Osteocyte (in vitro differentiated cells): ENCODE data around the gene NUDT22. TPM values are rescaled to one million over a fixed set of nuclear protein-coding genes. Genes with fewer than 3 reads are reported as not detected.

Experiments
- DNase-seq: peaks from one replicate; pipeline ENCODE4 v3.0.0; 2021; ENCODE audit warnings: mixed read lengths; ENCODE audit not compliant: unreplicated experiment; ENCODE audit errors: extremely low spot score
- H3K27ac Mint-ChIP-seq: one replicate; pipeline ENCODE4 v1.8.0; 2021; ENCODE audit warnings: mild to moderate bottlenecking, mixed read lengths; ENCODE audit not compliant: unreplicated experiment
- H3K27me3 Mint-ChIP-seq: one replicate; pipeline ENCODE4 v1.8.0; 2021; ENCODE audit warnings: mixed read lengths; ENCODE audit not compliant: unreplicated experiment
- H3K36me3 Mint-ChIP-seq: one replicate; pipeline ENCODE4 v1.8.0; 2021; ENCODE audit warnings: mixed read lengths; ENCODE audit not compliant: unreplicated experiment
- H3K4me1 Mint-ChIP-seq: one replicate; pipeline ENCODE4 v1.8.0; 2021; ENCODE audit warnings: mixed read lengths; ENCODE audit not compliant: unreplicated experiment
- H3K4me3 Mint-ChIP-seq: one replicate; pipeline ENCODE4 v1.8.0; 2021; ENCODE audit warnings: mild to moderate bottlenecking, moderate library complexity, mixed read lengths; ENCODE audit not compliant: unreplicated experiment
- H3K9me3 Mint-ChIP-seq: one replicate; pipeline ENCODE4 v1.8.0; 2021; ENCODE audit warnings: mixed read lengths; ENCODE audit not compliant: unreplicated experiment
- total RNA-seq: library from RNA; stranded (reverse); gene quantifications from 2 replicates; pipeline ENCODE4 v1.2.1, GENCODE V29; 2021
- TF ChIP-seq, protein P1 (sequence below): fragments of 200-600 bp; sonication (generic); IDR thresholded peaks from 2 replicates; pipeline ENCODE4 v1.5.0; 2021; ENCODE audit warnings: antibody characterized with exemption, mild to moderate bottlenecking, moderate library complexity

NUDT22 gene
- total RNA-seq, 1 donor from 2014 or later, result 46.8 TPM

DNA sequence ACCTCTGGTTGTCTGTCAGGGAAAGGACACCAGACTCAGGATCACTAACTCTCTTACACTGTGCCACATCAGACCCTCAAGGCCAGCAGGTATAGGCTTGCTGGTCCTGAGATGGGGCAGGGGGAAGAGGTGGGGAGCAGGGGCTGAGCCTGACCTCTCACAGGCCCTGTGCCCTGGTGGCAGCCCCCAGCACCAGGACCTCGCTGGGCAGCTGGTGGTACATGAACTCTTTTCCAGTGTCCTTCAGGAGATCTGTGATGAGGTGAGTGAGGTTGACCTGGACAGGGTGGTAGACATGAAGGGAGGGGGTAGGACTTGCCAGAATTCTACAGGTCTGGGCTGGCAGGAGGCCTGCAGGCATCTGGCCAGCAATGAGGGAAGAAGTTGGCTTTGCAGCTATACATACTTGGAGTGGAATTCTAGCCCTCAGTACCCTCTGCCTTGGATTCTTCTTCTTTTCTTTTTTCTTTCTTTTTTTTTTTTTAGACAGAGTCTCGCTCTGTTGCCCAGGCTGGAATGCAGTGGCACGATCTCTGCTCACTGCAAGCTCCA lies 1.4 kb downstream of the NUDT22 start:
- Mint-ChIP-seq H3K4me3 (peak overlapping the region; percentile 81), H3K9me3 (no peaks in the 10 kb centered on the region), H3K27ac (peak overlapping the region; percentile 38), H3K4me1 (peaks cover 45% of the 10 kb centered on the region), H3K36me3 (no peaks in the 10 kb centered on the region), H3K27me3 (no peaks in the 10 kb centered on the region)
- DNase-seq, result no peak
- TF ChIP-seq, protein P1, sequence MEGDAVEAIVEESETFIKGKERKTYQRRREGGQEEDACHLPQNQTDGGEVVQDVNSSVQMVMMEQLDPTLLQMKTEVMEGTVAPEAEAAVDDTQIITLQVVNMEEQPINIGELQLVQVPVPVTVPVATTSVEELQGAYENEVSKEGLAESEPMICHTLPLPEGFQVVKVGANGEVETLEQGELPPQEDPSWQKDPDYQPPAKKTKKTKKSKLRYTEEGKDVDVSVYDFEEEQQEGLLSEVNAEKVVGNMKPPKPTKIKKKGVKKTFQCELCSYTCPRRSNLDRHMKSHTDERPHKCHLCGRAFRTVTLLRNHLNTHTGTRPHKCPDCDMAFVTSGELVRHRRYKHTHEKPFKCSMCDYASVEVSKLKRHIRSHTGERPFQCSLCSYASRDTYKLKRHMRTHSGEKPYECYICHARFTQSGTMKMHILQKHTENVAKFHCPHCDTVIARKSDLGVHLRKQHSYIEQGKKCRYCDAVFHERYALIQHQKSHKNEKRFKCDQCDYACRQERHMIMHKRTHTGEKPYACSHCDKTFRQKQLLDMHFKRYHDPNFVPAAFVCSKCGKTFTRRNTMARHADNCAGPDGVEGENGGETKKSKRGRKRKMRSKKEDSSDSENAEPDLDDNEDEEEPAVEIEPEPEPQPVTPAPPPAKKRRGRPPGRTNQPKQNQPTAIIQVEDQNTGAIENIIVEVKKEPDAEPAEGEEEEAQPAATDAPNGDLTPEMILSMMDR, result no peak

DNA sequence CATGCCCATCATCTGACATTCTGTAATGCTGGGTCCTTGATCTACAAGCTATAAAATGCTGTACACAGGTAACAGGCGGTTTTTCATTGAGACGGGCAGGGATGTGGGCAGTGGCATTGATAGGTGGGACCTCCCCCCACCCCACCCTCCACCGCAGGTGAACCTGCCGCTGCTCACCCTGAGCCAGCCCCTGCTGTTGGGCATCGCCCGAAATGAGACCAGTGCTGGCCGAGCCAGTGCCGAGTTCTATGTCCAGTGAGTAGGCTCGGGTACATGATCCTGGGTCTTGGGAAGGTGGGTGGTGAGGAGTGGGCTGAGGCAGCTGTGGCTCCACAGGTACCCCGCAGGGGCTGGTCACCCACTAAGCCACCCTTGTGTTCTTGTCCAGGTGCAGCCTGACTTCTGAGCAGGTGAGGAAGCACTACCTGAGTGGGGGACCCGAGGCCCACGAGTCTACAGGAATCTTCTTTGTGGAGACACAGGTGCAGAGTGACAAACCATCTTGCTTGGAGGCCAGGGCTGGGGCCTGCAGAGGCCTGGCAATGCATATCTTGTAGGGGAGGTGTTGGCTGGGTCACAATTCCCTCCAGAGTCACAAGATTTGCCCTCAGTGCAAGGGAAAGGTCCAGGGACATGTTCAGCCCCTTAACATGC lies 3.1 kb downstream of the NUDT22 start:
- Mint-ChIP-seq H3K36me3 (no peaks in the 10 kb centered on the region), H3K4me3 (peak overlapping the region; percentile 80), H3K27ac (peak overlapping the region; percentile 87), H3K27me3 (no peaks in the 10 kb centered on the region), H3K9me3 (no peaks in the 10 kb centered on the region), H3K4me1 (peaks cover 54% of the 10 kb centered on the region)
- TF ChIP-seq, protein P1, result no peak
- no peak for DNase-seq

DNA sequence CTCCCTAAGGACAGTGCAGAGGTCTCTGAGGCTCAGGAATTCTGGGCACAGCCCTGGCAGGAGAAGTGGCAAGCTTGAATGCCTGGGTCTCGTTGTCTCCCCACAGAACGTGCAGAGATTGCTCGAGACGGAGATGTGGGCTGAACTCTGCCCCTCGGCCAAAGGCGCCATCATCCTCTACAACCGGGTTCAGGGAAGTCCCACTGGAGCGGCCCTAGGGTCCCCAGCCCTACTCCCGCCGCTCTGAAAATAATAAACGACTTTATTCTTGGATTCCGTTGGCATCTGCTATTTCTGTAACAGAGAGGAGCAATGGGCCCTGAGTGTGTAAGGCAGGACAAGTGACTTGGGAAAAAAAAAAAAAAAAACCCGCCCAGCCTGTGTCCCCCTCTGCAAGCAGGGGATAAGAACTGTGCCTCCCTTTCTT lies 3.7 kb downstream of the NUDT22 start:
- Mint-ChIP-seq H3K4me3 (peak overlapping the region; percentile 80), H3K4me1 (peaks cover 53% of the 10 kb centered on the region), H3K36me3 (no peaks in the 10 kb centered on the region), H3K27me3 (no peaks in the 10 kb centered on the region), H3K9me3 (no peaks in the 10 kb centered on the region), H3K27ac (peak overlapping the region; percentile 87)
- TF ChIP-seq, protein P1, result no peak
- no peak for DNase-seq

DNA sequence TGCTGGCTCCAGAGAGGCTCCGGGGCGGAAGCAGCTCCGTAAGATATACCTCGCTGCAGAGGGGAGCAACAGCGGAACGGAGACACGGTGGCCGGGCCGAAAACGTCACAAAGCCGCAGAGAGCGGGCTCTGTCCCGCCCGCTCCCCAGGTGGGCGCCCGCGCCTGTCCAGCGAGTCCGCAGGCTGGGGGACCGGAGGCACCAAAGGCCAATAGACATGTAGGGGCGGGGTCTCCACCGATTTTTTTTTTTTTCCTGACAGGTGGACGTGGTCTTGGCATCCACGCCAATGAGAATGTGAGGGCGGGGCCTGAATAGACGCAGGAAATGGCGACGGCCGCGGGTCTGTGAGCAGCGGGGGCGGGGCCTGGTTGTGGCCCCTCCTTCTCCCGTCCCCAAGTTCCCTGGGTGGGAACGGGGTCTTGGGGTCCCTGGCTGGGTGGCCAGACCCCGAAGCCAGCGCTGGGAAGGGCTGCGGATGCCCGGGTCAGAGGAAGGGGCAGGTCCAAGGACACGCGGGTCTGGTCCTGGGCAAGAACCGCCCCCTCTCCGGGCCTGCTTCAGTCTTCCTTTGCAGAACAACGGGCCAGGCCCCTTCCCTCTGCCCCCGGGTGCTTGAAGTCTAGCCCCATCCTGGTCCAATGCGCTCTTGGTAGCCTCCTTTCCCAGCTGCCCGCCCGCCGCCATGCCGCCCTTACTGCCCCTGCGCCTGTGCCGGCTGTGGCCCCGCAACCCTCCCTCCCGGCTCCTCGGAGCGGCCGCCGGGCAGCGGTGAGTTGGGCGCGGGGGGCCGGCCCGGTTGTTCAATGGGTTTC lies 4.3 kb downstream of the NUDT22 start, which contains the start of gene DNAJC4:
DNAJC4 (plus strand) TSS at position 378 of the 814 bp plus-strand sequence; CDS start at position 685, 307 bp downstream.
- Mint-ChIP-seq H3K27me3 (no peaks in the 10 kb centered on the region), H3K4me1 (peaks cover 53% of the 10 kb centered on the region), H3K36me3 (peaks cover under 1% of the 10 kb centered on the region), H3K27ac (peak within 1 kb of the TSS; percentile 87), H3K9me3 (no peaks in the 10 kb centered on the region), H3K4me3 (peak within 1 kb of the TSS; percentile 80)
- TF ChIP-seq, protein P1, result no peak
- DNase-seq, result peak; percentile 93

DNA sequence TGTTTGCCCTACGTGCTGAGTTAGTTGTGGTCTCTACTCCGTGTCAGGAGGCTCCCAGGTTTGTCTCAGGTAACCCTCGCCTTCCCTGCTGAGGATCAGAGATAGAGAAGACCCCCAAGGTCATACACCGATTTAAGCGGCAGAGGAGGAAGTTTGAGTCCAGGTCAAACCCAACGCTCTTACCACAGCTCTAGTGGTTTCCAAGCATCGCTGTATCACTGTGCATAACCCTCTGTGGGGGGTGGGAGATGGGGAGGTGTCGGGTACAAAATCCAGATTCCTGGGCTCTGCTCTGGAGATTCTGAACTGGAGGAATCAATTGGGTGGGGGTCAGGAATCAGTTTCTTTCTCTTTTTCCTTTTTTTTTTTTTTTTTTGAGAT lies 4.9 kb downstream of the NUDT22 start:
- H3K27ac Mint-ChIP-seq, result peak overlapping the region; percentile 87
- peak overlapping the region; percentile 80 for H3K4me3 Mint-ChIP-seq
- H3K27me3 Mint-ChIP-seq, result no peaks in the 10 kb centered on the region
- peaks cover 57% of the 10 kb centered on the region for H3K4me1 Mint-ChIP-seq
- TF ChIP-seq, protein P1, result no peak
- DNase-seq, result no peak
- H3K36me3 Mint-ChIP-seq, result peaks cover 2% of the 10 kb centered on the region
- H3K9me3 Mint-ChIP-seq, result no peaks in the 10 kb centered on the region
